ENCODE data around the gene KLHL2.

GRCh38 chr4:165360985-165361670 lies 153.8 kb downstream of the KLHL2 start:
- TF ChIP-seq CREB5 (CRISPR knock-in tag; IDR thresholded peaks at IDR 0.05; ENCODE audit: low read depth) (no peak), TSHZ2 (CRISPR knock-in tag; IDR thresholded peaks at IDR 0.05) (no peak), SNAI2 (CRISPR knock-in tag; IDR thresholded peaks at IDR 0.05) (no peak), PATZ1 (CRISPR knock-in tag; IDR thresholded peaks at IDR 0.05; ENCODE audit: borderline replicate concordance) (no peak), OSR1 (CRISPR knock-in tag; IDR thresholded peaks at IDR 0.05) (no peak), ZNF8 (CRISPR knock-in tag; IDR thresholded peaks at IDR 0.05) (no peak)
